Measurements from ENCODE around the gene ARAF. TPM values are rescaled to one million over a fixed set of nuclear protein-coding genes. Genes with fewer than 3 reads are reported as not detected.

ARAF gene
- polyA plus RNA-seq, 1 donor from 2014 or later = 25.0 TPM

- Histone ChIP-seq H3K36me3 (ENCODE audit: insufficient read depth, low read length) (no peaks in the 10 kb centered on the region), H3K9ac (ENCODE audit: low read length) (no peak overlapping the region), H3K27me3 (ENCODE audit: insufficient read depth, low read depth, low read length) (no peaks in the 10 kb centered on the region), H3K9me3 (ENCODE audit: low read length) (no peaks in the 10 kb centered on the region), H3K9me2 (ENCODE audit: insufficient read depth, low read length) (no peaks in the 10 kb centered on the region), H3K79me2 (replicated peaks; ENCODE audit: insufficient read depth, low read length) (no peaks in the 10 kb centered on the region), H3F3A (ENCODE audit: insufficient read depth, low read length, poor library complexity, severe bottlenecking) (no peaks in the 10 kb centered on the region), H2AFZ (ENCODE audit: low read depth, low read length) (no peak overlapping the region), H3K27ac (ENCODE audit: low read length) (no peak overlapping the region), H3K4me3 (ENCODE audit: low read length) (no peak overlapping the region), H4K20me1 (ENCODE audit: insufficient read depth) (no peaks in the 10 kb centered on the region), H3K4me2 (ENCODE audit: low read length) (no peak overlapping the region)
- TF ChIP-seq POLR2AphosphoS5 (IDR thresholded peaks at IDR 0.05) = no peak
- no peak for TF ChIP-seq RAD21 (conservative IDR thresholded peaks at IDR 0.05)
- TF ChIP-seq TAF1 (IDR thresholded peaks at IDR 0.05; ENCODE audit: low read depth) = no peak
- TF ChIP-seq EZH2 (IDR thresholded peaks at IDR 0.05; ENCODE audit: borderline replicate concordance, insufficient read depth, low read length, poor library complexity, severe bottlenecking) = no peak
- TF ChIP-seq SMC3 (conservative IDR thresholded peaks at IDR 0.05; ENCODE audit: poor library complexity) = no peak
- TF ChIP-seq CTCF (IDR thresholded peaks at IDR 0.05; ENCODE audit: poor library complexity, severe bottlenecking) = no peak
- no peak for TF ChIP-seq MXI1 (conservative IDR thresholded peaks at IDR 0.05; ENCODE audit: poor library complexity, severe bottlenecking)
- no peak for TF ChIP-seq REST (IDR thresholded peaks at IDR 0.05; ENCODE audit: borderline replicate concordance)
- no peak for TF ChIP-seq EP300 (conservative IDR thresholded peaks at IDR 0.05; ENCODE audit: poor library complexity, severe bottlenecking)
Observed at GRCh38 chrX:47578692-47579091, 17.7 kb downstream of the ARAF start.

GRCh38 chrX:47579537-47579936 is 18.5 kb downstream of the ARAF start:
- no peak overlapping the region for H2AFZ ChIP-seq (ENCODE audit: low read depth, low read length)
- H3K79me2 ChIP-seq (replicated peaks; ENCODE audit: insufficient read depth, low read length) = no peaks in the 10 kb centered on the region
- H4K20me1 ChIP-seq (ENCODE audit: insufficient read depth) = no peaks in the 10 kb centered on the region
- no peak overlapping the region for H3K4me3 ChIP-seq (ENCODE audit: low read length)
- no peak overlapping the region for H3K9ac ChIP-seq (ENCODE audit: low read length)
- no peaks in the 10 kb centered on the region for H3K27me3 ChIP-seq (ENCODE audit: insufficient read depth, low read depth, low read length)
- H3K4me2 ChIP-seq (ENCODE audit: low read length) = no peak overlapping the region
- no peaks in the 10 kb centered on the region for H3K9me3 ChIP-seq (ENCODE audit: low read length)
- H3K36me3 ChIP-seq (ENCODE audit: insufficient read depth, low read length) = no peaks in the 10 kb centered on the region
- no peaks in the 10 kb centered on the region for H3F3A ChIP-seq (ENCODE audit: insufficient read depth, low read length, poor library complexity, severe bottlenecking)
- no peak for TF ChIP-seq RAD21 (conservative IDR thresholded peaks at IDR 0.05)
- TF ChIP-seq MXI1 (conservative IDR thresholded peaks at IDR 0.05; ENCODE audit: poor library complexity, severe bottlenecking) = no peak
- no peak for TF ChIP-seq CTCF (IDR thresholded peaks at IDR 0.05; ENCODE audit: poor library complexity, severe bottlenecking)
- TF ChIP-seq TAF1 (IDR thresholded peaks at IDR 0.05; ENCODE audit: low read depth) = no peak
- no peak for TF ChIP-seq POLR2AphosphoS5 (IDR thresholded peaks at IDR 0.05)
- no peak for TF ChIP-seq REST (IDR thresholded peaks at IDR 0.05; ENCODE audit: borderline replicate concordance)
- H3K9me2 ChIP-seq (ENCODE audit: insufficient read depth, low read length) = no peaks in the 10 kb centered on the region
- no peak overlapping the region for H3K27ac ChIP-seq (ENCODE audit: low read length)

Data from neural cell (in vitro differentiated cells).